Thyroid gland (tissue), 4 donors: ENCODE results near the gene DVL3.

Experiments used
- POLR2A ChIP-seq, 2 donors: fragments of 450-650 bp; IDR thresholded peaks; one replicate each; pipeline ENCODE4 v1.6.1; 2017; ENCODE audit warnings: antibody characterized with exemption in 2 of 2, mild to moderate bottlenecking in 2 of 2, moderate library complexity in 1 of 2
- TF ChIP-seq, protein P1 (sequence below), 6 experiments: fragments of 200-600 bp in 3 of 6; fragments of 450-650 bp in 3 of 6; sonication (generic) in 3 of 6; IDR thresholded peaks; one replicate each; pipeline ENCODE4 v1.5.1; 2016 to 2019; ENCODE audit warnings: antibody characterized with exemption in 6 of 6, mild to moderate bottlenecking in 2 of 6, inconsistent platforms in 1 of 6, moderate library complexity in 1 of 6

GRCh38 chr3:184126006-184126405 lies 29.2 kb upstream of the DVL3 start:
- TF ChIP-seq, protein P1, sequence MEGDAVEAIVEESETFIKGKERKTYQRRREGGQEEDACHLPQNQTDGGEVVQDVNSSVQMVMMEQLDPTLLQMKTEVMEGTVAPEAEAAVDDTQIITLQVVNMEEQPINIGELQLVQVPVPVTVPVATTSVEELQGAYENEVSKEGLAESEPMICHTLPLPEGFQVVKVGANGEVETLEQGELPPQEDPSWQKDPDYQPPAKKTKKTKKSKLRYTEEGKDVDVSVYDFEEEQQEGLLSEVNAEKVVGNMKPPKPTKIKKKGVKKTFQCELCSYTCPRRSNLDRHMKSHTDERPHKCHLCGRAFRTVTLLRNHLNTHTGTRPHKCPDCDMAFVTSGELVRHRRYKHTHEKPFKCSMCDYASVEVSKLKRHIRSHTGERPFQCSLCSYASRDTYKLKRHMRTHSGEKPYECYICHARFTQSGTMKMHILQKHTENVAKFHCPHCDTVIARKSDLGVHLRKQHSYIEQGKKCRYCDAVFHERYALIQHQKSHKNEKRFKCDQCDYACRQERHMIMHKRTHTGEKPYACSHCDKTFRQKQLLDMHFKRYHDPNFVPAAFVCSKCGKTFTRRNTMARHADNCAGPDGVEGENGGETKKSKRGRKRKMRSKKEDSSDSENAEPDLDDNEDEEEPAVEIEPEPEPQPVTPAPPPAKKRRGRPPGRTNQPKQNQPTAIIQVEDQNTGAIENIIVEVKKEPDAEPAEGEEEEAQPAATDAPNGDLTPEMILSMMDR (IDR thresholded peaks at IDR 0.05), result no peak
- no peak for TF ChIP-seq POLR2A (IDR thresholded peaks at IDR 0.05)
